Neural cell (in vitro differentiated cells): ENCODE results near the gene OSBPL8.

Experiments
- EZH2 ChIP-seq: fragments of 200-600, 300-800 bp; shearing (Covaris generic), sonication (generic); IDR thresholded peaks from 2 replicates; pipeline ENCODE4 v1.6.1; 2014; ENCODE audit warnings: antibody characterized with exemption, low read length, borderline replicate concordance, mild to moderate bottlenecking; ENCODE audit not compliant: insufficient read depth, poor library complexity, severe bottlenecking
- RAD21 ChIP-seq: fragments of 450-650 bp; conservative IDR thresholded peaks from 2 replicates; pipeline ENCODE4 v1.6.1; 2014; ENCODE audit warnings: antibody characterized with exemption, mild to moderate bottlenecking, moderate library complexity
- TAF1 ChIP-seq: IDR thresholded peaks from 2 replicates; pipeline ENCODE4 v1.6.1; 2012; ENCODE audit warnings: low read depth
- TF ChIP-seq, protein P1 (sequence below): fragments of 450-650 bp; IDR thresholded peaks from 2 replicates; pipeline ENCODE4 v1.5.1; 2014; ENCODE audit warnings: antibody characterized with exemption, mild to moderate bottlenecking, moderate library complexity; ENCODE audit not compliant: poor library complexity, severe bottlenecking
- TF ChIP-seq, protein P2 (sequence below): IDR thresholded peaks from 2 replicates; pipeline ENCODE4 v1.6.1; 2012; ENCODE audit warnings: borderline replicate concordance

DNA sequence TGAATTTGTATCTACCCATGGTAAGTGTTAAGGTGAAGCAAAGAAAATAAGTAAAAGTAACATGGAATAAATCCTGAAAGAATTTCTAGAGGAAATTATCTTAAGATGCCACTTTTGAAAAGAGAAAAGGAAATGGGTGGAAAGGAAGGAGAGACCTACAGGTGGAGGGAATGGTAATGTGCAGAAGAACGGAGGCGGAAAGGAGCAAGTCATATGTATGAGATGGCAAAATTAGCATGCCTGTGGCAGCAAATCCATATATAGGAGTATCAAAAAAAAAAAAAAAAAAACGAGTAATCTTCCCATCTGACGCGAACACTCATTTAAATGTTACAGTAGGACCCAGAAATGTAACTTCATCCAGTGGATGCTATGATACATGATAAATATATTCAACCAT is 23.0 kb downstream of the OSBPL8 start:
- TF ChIP-seq, protein P1, sequence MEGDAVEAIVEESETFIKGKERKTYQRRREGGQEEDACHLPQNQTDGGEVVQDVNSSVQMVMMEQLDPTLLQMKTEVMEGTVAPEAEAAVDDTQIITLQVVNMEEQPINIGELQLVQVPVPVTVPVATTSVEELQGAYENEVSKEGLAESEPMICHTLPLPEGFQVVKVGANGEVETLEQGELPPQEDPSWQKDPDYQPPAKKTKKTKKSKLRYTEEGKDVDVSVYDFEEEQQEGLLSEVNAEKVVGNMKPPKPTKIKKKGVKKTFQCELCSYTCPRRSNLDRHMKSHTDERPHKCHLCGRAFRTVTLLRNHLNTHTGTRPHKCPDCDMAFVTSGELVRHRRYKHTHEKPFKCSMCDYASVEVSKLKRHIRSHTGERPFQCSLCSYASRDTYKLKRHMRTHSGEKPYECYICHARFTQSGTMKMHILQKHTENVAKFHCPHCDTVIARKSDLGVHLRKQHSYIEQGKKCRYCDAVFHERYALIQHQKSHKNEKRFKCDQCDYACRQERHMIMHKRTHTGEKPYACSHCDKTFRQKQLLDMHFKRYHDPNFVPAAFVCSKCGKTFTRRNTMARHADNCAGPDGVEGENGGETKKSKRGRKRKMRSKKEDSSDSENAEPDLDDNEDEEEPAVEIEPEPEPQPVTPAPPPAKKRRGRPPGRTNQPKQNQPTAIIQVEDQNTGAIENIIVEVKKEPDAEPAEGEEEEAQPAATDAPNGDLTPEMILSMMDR, result no peak
- TF ChIP-seq RAD21, result no peak
- TF ChIP-seq, protein P2, sequence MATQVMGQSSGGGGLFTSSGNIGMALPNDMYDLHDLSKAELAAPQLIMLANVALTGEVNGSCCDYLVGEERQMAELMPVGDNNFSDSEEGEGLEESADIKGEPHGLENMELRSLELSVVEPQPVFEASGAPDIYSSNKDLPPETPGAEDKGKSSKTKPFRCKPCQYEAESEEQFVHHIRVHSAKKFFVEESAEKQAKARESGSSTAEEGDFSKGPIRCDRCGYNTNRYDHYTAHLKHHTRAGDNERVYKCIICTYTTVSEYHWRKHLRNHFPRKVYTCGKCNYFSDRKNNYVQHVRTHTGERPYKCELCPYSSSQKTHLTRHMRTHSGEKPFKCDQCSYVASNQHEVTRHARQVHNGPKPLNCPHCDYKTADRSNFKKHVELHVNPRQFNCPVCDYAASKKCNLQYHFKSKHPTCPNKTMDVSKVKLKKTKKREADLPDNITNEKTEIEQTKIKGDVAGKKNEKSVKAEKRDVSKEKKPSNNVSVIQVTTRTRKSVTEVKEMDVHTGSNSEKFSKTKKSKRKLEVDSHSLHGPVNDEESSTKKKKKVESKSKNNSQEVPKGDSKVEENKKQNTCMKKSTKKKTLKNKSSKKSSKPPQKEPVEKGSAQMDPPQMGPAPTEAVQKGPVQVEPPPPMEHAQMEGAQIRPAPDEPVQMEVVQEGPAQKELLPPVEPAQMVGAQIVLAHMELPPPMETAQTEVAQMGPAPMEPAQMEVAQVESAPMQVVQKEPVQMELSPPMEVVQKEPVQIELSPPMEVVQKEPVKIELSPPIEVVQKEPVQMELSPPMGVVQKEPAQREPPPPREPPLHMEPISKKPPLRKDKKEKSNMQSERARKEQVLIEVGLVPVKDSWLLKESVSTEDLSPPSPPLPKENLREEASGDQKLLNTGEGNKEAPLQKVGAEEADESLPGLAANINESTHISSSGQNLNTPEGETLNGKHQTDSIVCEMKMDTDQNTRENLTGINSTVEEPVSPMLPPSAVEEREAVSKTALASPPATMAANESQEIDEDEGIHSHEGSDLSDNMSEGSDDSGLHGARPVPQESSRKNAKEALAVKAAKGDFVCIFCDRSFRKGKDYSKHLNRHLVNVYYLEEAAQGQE, result no peak
- no peak for TF ChIP-seq TAF1
- TF ChIP-seq EZH2, result no peak
